ENCODE data around the gene SEC14L2.
"Not testable (repeated sequence)": the region's sequence is repeated elsewhere in the genome, so short reads cannot be mapped to it uniquely, and the experiment has no call there.

SEC14L2 gene

DNA sequence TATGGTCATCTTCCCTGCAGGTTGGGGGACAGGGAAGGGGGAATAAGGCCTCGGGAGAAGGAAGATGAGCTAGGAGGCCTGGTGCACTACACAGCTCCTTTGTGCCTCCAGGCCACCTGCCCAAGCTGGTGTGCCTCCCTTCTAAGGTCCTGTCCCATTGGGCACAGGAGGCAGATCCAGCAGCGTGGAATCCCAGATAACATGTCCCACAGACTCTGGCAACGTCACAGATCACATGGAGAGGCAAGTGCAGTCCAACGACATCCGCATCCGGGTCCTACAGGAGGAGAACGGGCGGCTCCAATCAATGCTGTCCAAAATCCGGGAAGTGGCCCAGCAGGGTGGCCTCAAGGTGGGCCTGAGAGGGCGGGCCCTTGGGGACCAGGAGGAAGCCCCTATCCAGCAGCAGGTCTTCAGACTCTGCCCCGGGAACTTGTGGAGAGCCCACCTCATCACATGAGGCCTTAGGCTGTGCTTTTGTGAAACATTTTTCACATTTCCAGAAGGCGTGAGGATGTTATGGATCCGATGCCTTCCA lies 21.4 kb upstream of the SEC14L2 start:
- DNase-seq (ENCODE audit: low read depth, low spot score) = no peak

DNA sequence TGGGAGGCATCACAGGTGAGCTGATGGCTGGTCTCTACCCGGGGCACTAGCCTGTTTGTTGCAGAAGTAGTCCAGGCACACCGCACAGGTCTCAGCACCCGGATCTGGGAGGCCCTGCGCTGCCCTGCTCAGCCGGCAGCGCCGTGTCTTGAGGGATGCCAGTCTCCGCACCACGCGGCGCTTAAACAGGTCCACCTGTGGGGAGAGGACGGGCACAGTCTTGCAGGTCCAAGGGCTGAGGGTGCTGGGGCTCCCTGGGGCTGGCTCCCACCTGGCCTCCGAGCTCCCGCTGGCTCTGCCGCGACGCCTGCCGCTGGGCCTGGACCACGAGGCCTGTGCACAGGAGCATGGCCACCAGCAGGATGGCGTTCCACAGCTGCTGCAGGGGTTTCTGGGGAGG lies 16.8 kb upstream of the SEC14L2 start:
- no peak for DNase-seq (ENCODE audit: low read depth, low spot score)

DNA sequence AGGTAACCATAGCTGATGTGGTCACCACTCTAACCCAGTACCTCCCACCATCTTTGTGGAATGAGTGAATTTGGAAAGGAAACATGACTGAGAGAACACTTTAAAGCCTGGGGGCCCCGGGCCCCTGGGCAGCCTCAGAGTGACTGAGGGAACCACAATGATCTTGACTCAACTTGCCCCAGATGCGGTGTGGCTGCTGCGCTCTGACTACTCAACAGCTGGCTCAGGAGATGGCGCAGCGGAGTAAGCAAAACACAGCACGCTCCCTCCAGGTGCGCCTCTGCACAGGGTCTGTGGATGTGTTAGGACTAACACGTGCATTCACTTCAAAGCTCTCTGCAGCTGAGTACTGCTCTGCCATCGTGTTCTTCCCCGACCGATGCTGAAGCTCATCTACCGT lies 15.6 kb upstream of the SEC14L2 start:
- DNase-seq (ENCODE audit: low read depth, low spot score) = no peak

DNA sequence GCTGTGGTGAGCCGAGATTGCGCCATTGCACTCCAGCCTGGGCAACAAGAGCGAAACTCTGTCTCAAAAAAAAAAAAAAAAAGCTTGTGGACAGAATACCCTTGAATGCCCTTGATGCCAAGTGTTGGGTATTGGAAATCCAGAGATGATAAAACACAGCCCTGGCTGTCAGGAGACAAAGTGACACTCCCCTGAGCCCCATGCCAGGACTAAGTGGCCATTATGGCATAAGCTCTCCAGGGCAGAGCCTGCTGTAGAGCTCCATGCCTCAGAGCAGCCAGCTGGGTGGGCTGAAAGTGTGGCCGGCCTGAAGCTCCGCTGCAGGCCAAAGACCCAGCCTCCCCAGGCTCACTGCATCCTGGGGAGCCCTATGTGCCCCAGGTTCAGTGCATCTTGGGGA lies 14.5 kb upstream of the SEC14L2 start:
- no peak for DNase-seq (ENCODE audit: low read depth, low spot score)

DNA sequence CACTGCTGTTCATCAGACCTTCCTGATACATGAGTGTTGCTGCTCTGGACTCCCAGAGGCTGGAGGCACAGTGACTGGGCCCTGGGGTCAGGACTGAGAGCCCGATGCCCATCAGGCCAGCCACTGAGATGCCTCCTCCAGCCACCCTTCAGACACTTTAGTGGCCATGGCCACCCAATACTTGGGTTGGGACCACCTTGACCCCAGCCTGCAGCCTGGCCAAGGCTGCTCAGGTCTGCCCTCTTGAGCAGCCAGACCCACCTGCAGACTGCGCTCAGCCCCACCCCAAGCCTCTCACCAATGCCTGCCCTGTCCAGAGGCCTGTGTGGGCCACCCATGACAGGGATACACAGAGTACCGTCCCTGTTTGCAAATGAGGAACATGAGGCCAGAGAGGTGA lies 13.8 kb upstream of the SEC14L2 start:
- DNase-seq (ENCODE audit: low read depth, low spot score) = no peak

DNA sequence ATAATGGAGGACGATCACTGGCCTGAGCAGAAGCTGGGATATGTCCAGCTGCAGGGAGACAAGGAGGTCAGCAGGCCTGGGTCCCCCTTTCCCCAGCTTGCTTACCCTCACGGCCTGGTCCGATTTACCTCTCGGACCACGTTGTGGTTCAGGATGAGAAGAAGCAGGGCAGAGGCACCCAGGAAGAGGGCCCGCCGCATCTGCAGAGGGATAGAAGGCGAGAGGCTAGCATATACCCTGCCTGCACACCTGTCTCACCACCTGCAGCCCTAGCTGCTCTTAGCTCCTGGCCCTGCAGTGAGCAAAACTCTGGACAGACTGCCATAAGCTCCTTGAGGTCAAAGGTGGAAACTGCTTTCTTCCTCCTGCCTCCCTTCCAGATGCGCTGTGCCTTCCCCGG lies 10.9 kb upstream of the SEC14L2 start:
- DNase-seq (ENCODE audit: low read depth, low spot score) = no peak

DNA sequence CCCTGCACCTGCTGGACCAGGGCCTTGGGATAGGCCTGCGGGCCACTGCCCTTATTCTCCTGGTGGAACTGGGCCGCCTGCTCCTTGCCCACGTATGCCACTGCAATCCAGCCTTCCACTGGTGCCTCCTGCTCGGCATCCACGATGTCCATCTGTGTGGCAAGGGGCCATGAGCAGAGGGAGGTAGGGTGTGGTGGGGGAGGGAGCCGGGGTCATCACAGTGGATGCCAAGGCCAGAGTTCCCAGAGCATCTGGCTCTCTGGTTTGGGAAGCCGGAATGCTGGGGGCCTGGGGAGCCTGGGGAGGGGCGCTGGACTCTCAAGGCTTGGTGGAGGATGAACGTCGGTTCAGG lies 10.2 kb upstream of the SEC14L2 start:
- no peak for DNase-seq (ENCODE audit: low read depth, low spot score)

DNA sequence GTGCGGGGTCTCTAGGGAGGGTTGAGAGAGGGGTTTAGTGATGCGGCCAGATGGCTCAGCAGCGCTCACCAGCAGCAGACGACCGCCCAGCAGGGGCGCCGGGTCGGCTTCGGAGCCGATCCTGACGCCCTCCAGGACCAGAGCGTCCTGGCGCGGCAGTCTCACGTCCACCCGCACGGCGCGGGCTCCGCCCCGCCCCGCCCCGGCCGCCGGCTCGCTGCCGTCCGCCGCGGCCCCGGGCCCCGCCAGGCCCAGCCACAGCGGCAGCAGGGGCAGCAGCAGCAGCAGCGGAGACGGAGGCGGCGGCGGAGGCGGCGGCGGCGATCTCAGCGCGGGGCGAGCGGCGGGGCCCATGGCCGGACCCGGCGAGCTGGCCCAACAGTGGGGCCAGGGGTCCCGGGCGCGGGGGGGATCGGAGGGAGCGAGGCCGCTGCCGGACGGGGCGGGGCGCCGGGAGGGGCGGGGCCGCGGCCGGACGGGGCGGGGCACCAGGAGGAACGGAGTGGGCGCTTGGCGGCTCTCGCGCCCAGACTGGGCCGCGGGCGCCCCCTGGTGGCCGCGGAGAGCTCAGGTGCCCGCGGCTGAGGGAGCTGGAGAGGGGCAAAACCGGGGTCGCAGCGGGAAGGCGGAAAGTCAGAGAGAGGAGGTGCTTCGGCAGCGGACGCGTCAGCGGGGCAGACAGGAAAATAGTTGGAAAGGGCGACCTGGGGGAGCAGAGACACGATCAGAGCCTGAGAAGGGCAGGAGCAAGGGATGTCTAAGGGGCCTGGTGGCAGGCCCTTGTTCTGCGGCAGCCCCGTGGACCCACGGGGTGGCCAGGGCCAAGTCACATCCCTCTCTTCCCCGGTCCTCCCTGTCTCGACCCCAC lies 9.6 kb upstream of the SEC14L2 start, which contains the start of gene RNF215:
Gene RNF215 (minus strand): TSS at position 452 of the 868 bp plus-strand sequence. CDS start 98 bp downstream, at position 354.
- peak; percentile 93 for DNase-seq (ENCODE audit: low read depth, low spot score)

DNA sequence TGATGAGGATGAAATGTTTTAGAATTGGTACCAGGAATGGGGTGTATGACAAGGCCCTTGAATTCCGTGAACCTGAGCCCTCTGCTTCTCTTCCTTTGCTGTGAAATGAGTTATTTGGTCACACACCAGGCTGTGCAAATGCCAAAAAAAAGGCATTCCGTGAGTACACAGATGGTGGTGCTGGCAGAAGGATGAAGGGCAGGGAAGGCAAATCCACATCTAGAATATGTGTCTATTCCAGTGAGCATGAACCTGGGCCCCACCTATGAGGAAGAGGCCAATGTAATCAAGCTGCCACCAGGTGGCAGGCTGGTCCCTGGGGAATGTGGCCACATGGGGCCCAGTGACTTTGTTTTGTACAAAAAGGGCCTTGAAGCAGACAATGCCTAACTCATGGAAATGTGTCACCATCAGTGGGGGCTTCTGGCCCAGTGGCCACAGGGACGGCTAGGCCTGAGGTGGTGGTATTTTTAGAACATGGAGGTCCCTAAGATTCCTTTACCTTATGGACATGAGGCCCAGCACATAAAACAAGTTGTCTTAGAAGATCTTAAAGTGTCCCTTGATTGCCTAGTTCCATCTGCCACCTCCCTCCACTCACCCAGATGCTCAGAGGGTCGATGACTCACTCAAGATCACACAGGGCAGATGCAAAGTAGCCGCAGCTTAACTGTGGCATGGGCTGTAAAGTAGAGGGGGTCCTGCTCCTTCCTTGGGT lies 5.7 kb upstream of the SEC14L2 start:
- peak; percentile 73 for DNase-seq (ENCODE audit: low read depth, low spot score)

DNA sequence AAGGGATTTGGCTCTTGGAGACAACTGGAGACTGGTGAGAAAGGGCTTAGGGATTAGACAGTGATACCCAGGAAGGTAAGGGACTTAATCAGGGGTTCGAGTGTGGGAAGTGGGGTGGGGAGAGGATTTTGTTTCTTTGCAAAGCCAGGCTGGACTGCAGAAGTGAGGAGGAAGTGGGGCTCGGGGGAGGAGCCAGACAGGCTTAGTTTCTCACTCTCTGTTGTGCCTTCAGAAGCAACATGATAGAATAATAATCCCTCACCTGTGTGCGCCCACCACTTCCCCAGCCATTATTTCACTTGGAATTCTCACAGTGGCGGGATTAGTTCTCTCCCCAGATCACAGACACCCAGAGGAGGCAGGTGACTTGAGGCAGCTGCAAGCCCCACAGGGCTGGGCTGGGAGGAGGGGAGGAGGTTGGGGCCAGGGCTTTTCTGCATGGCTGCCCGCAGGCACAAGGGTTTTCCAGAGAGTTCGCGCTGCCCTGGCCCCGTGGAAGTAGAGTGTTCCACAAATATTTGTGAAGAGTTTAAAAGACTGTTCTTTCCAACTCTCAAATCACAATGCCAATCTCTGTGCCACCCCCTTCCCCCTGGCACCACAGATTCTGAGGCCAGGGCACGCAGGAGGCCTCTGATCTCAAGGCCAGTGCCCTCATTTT lies 4.0 kb upstream of the SEC14L2 start:
- DNase-seq (ENCODE audit: low read depth, low spot score) = no peak

DNA sequence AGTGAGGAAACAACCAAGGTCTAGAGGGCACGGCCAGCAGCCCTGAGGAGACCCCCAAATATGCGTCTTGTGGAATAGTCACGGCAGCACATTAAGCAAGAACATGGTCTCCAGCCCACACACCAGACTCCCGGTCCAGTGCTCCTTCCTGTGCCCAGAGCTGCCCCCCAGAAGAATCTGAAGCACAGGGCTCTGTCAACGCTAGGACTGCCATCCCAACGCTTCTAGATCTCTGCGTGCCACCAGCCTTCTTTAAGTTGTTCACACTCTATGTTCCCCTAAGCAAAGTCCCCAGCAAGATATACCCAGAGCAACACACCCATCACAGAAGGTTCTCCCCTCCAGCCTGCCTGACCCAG lies 3.5 kb upstream of the SEC14L2 start:
- no peak for DNase-seq (ENCODE audit: low read depth, low spot score)

DNA sequence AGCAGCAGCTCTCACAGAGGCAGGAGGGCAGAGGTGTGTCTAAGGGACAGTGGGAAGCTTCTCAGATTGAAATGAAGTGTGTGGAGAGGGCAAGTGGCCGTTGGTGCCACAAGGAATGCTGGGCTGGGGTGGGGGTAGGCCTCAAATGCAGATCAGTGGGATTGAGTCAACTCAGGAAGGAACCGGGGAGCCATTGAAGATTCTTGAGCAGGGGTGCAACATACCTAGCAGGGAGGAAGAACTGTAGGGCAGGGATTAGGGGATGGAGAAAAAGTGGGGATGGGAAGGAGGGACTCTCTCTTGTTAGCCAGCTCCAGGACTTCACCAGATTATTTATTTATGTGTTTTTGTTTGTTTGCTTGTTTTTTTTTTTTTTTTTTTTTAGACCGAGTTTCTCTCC lies 2.9 kb upstream of the SEC14L2 start:
- DNase-seq (ENCODE audit: low read depth, low spot score) = no peak

DNA sequence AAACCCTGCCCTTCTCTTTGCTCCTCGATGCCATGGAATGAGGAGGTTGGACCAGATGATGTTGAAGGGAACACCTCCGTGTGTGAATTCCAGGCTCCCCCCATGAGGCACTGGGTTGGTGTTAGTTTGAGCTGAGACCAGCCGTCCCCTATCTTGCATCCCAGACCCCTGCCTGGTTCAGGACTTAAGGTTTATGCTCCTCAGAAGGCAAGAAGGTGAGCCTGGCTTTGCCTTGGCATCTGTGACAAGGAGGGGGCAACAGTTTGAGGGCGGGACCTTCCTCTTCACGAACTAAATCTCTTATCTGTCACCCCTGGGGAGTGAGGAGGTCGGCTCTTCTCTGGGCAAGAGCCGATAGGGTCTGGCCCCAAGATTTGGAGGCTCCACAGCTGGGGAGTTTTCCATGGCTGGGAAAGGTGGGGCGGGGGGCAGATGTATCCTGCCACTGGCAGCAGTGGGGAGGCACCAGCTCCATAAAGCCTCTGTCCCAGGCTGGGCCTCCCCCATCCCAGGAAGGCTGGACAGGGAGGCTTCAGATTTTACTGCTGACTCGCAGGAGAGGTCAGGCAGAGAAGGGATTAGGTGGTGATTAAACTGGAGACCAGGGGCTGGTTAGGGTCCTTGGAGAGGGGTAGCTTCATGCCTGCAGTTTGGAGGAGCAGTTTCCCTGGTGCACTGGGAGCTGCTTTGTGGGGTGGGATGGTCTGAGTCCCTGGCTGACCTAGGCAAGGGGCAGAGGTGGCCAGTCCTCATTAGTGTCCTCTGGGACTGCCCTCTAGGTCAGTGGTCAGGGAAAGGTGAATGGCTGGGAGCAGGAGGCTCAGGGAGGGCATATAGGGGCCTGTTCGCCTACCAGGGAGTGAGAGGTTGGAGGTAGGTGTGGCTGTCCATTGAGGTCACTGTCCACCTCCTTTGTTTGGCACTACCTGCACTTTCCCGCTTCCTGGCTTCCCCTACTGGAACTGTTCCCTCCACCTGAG lies 1.1 kb downstream of the SEC14L2 start:
- peak; percentile 22 for DNase-seq (ENCODE audit: low read depth, low spot score)

DNA sequence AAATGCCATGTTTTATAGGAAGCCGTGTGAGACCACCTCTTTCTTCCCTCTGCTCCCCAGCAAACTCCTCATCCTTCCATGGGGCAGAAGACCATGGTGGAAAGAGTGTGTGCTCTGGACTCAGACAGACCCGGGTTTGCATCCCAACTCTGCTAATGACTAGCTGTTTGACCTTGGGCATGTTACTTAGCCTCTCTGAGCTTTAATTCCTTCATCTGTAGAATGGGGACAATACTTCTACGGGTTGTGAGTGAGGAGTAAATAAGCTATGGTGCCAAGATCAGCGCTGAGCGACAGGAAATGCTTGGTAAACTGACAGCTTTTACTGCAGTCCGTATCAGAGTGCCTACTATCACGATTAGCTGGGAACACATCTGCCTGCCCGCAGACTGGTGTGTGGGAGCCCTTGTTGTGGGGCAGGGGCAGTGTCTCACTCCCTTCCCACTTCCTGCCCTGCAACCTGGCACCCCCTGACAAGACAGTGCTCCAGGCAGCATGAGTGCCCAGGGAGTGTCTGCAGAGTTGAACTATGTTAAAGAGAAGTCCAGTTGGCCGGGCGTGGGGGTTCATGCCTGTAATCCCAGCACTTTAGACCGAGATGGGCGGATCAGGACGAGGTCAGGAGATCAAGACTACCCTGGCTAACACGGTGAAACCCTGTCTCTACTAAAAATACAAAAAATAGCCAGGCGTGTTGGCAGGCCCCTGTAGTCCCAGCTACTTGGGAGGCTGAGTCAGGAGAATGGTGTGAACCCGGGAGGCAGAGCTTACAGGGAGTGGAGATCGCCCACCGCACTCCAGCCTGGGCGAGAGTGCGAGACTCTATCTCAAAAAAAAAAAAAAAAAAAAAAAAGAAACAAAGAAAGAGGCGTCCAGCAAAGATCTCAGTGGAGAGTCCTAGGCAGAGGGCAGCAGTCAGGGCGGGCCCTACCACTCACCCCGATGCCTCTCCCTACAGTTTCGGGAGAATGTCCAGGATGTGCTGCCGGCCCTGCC lies 2.2 kb downstream of the SEC14L2 start:
- DNase-seq (ENCODE audit: low read depth, low spot score) = no peak

DNA sequence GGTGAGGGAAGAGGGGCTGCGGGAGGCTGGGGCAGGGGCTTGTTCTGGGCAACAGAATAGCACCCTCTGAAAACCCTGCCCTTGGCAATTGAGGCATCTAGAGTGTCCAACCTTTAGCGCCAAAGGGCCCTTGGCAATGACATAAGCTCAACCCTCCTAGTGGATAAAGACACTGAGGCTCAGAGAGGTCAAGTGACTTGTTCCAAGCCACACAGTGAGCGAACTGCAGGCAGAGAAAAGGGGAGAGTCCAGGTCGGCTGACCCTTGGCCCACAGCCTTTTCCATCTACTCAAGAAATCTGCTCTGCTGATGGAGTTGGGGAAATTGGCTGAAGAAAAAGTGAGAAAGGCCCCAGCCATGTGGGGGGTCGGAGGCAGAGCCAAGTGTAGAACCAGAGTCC lies 2.9 kb downstream of the SEC14L2 start:
- no peak for DNase-seq (ENCODE audit: low read depth, low spot score)

DNA sequence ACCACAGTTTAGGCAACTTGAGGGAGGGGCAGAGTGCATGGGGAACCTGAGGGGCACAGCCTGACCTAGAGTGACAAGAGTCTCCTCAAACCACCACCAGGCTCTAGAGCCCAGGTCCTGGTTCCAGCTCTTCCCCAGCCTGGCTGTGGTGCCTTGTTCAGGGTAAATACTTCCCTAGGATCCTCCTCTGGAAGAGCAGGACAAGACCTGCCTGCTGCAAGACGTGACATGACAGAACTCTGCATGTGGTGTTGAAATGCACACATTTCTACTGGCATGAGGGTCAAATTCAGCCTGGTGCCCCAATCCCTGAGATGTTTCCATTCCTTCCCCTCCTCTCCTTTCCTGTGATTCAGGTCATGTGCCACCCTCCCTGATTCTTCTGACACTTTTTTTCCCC lies 3.3 kb downstream of the SEC14L2 start:
- no peak for DNase-seq (ENCODE audit: low read depth, low spot score)

DNA sequence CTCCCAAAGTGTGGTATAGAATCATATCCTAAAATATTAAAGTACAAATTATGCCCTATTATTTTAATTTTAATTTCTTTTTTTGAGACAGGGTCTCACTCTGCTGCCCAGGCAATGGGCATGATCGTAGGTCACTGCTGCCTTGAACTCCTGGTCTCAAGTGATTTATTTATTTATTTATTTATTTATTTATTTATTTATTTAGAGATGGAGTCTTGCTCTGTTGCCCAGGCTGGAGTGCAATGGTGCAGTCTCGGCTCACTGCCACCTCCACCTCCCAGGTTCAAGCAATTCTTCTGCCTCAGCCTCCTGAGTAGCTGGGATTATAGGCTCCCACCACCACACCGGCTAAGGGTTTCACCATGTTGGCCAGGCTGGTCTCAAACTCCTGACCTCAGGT lies 4.2 kb downstream of the SEC14L2 start:
- DNase-seq (ENCODE audit: low read depth, low spot score) = not testable (repeated sequence)

DNA sequence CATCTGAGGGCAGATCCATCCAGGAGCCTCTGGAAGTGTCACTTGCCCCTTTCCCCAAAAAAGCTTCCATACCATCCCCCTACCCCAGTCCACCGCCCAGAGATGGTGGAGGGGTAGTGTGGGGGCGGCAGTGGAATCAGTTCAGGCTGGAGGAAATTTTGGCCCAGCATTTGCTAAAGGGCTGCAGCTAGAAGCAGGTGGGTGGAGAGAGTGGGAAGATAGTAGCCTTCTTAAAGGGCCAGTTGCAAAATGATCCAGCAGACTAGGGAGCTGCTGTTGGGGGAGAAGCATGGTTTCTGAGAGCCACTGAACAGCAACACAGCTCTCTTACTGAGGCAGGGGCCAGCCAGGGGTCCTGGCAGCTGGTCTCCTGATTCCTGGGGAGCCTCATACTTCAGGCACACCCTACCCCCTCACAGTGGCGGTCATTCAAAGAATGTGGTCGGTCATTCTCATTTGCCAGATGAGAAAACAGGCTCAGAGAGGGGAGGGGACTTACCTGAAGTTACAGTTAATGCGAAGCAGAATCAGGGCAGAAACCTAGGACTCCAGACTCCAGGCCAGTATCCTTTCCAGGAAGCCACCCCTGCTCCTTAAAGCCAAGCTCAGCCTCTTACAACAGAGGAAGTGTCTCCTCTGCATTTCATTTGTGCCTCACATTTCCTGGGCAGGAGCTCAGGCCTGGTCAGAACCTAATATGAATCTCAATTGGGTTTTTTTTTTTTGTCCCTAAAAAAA lies 5.4 kb downstream of the SEC14L2 start:
- DNase-seq (ENCODE audit: low read depth, low spot score) = peak; percentile 24

DNA sequence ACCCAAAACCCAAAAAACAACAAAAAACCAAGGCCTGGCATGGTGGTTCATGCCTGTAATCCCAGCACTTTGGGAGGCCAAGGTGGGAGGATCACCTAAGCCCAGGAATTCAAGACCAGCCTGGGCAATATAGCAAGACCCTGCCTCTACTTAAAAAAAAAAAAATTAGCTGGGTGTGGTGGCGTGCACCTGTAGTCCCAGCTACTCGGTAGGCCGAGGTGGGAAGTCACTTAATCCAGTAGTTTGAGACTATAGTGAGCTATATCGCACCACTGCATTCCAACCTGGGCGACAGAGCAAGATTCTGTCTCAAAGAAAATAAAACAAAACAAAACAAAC lies 5.9 kb downstream of the SEC14L2 start:
- DNase-seq (ENCODE audit: low read depth, low spot score) = not testable (repeated sequence)

Measured in ELF-1 (cell line).